Measurements from ENCODE around the gene PGA3.

PGA3 gene

GRCh38 chr11:61258546-61258945 is 55.2 kb downstream of the PGA3 start:
- Histone ChIP-seq H3K36me3 (ENCODE audit: control insufficient read depth, insufficient read depth, low read length) (no peaks in the 10 kb centered on the region; the same call in none of the 2 replicates), H3K4me3 (replicated peaks; ENCODE audit: low read depth, low read length) (no peak overlapping the region), H3K27me3 (replicated peaks; ENCODE audit: control insufficient read depth, insufficient read depth, low read length) (no peaks in the 10 kb centered on the region)
- no peak for DNase-seq (ENCODE audit: extremely low read depth, insufficient read length)
- no peak for TF ChIP-seq CTCF (IDR thresholded peaks at IDR 0.05; ENCODE audit: insufficient read depth, low read length, poor library complexity, severe bottlenecking)

GRCh38 chr11:61259363-61259762 is 56.0 kb downstream of the PGA3 start:
- no peak for DNase-seq (ENCODE audit: extremely low read depth, insufficient read length)
- H3K36me3 ChIP-seq (ENCODE audit: control insufficient read depth, insufficient read depth, low read length): no peaks in the 10 kb centered on the region; the same call in none of the 2 replicates
- H3K27me3 ChIP-seq (replicated peaks; ENCODE audit: control insufficient read depth, insufficient read depth, low read length): no peaks in the 10 kb centered on the region
- no peak overlapping the region for H3K4me3 ChIP-seq (replicated peaks; ENCODE audit: low read depth, low read length)
- TF ChIP-seq CTCF (IDR thresholded peaks at IDR 0.05; ENCODE audit: insufficient read depth, low read length, poor library complexity, severe bottlenecking): no peak

Measured in GM06990 (cell line).